ENCODE results near the gene SLU7. TPM values are rescaled to one million over a fixed set of nuclear protein-coding genes. Genes with fewer than 3 reads are reported as not detected.

The SLU7 gene
- total and polyA plus RNA-seq, 10 donors: 32.1 to 114 (median 55.7) TPM

- intact Hi-C loops (cut with DNase I; ENCODE audit: low total_unique reads): no loop called here
- 74 to 91% (median 76%) methylated on average over 4 of the region's 4 CpGs for WGBS, 5 donors
- no peak overlapping the region for H3K4me3 ChIP-seq
- TF ChIP-seq CTCF (IDR thresholded peaks at IDR 0.05 in 8 of 11, conservative IDR thresholded peaks at IDR 0.05 in 3 of 11): no peak
- no peak for TF ChIP-seq POLR2AphosphoS5 (IDR thresholded peaks at IDR 0.05)
- TF ChIP-seq POLR2A (IDR thresholded peaks at IDR 0.05): no peak
- no peaks in the 10 kb centered on the region for H3K9me3 ChIP-seq
- H3K36me3 ChIP-seq: peaks cover 0 to 28% (median 2%) of the 10 kb centered on the region in 6 donors
- H3K4me1 ChIP-seq: peaks cover 0 to 34% (median 9%) of the 10 kb centered on the region in 6 donors
- no peak overlapping the region for H3K27ac ChIP-seq
- DNase-seq: no peak
- H3K27me3 ChIP-seq (replicated peaks in 1 of 7): no peaks in the 10 kb centered on the region
Measured at GRCh38 chr5:160432196-160432595, 13.3 kb upstream of the SLU7 start.

- intact Hi-C loops (cut with DNase I; ENCODE audit: low total_unique reads): no loop called here
- TF ChIP-seq POLR2A (IDR thresholded peaks at IDR 0.05): no peak
- no peak for TF ChIP-seq CTCF (IDR thresholded peaks at IDR 0.05 in 8 of 11, conservative IDR thresholded peaks at IDR 0.05 in 3 of 11)
- no peak for TF ChIP-seq POLR2AphosphoS5 (IDR thresholded peaks at IDR 0.05)
- peaks cover 0 to 36% (median 15%) of the 10 kb centered on the region in 6 donors for H3K4me1 ChIP-seq
- no peaks in the 10 kb centered on the region for H3K27me3 ChIP-seq (replicated peaks in 1 of 7)
- no peaks in the 10 kb centered on the region for H3K9me3 ChIP-seq
- no peak overlapping the region for H3K4me3 ChIP-seq
- no peak overlapping the region for H3K27ac ChIP-seq
- no peak for DNase-seq
- peaks cover 0 to 30% (median 2%) of the 10 kb centered on the region in 6 donors for H3K36me3 ChIP-seq
- 95 to 100% (median 96%) methylated on average over 3 to 4 of the region's 4 CpGs for WGBS, 5 donors
Measured at GRCh38 chr5:160427607-160428006, 8.7 kb upstream of the SLU7 start.

- TF ChIP-seq CTCF (IDR thresholded peaks at IDR 0.05 in 8 of 11, conservative IDR thresholded peaks at IDR 0.05 in 3 of 11) (no peak), POLR2A (IDR thresholded peaks at IDR 0.05) (no peak), POLR2AphosphoS5 (IDR thresholded peaks at IDR 0.05) (no peak)
- intact Hi-C loops (cut with DNase I; ENCODE audit: low total_unique reads): no loop called here
- H3K4me3 ChIP-seq: peak overlapping the region in 1 of 8 donors; percentile 83
- peak overlapping the region in 5 of 8 donors; percentile 6 to 88 (median 82) for H3K27ac ChIP-seq
- WGBS, 5 donors: 42 to 65% (median 59%) methylated on average over 2 of the region's 2 CpGs
- peaks cover 11 to 70% (median 45%) of the 10 kb centered on the region in 6 donors for H3K4me1 ChIP-seq
- H3K27me3 ChIP-seq (replicated peaks in 1 of 7): no peaks in the 10 kb centered on the region
- H3K36me3 ChIP-seq: peaks cover 0 to 11% (median 0%) of the 10 kb centered on the region in 6 donors
- H3K9me3 ChIP-seq: no peaks in the 10 kb centered on the region
- no peak for DNase-seq
Measured at GRCh38 chr5:160423099-160423498, 4.2 kb upstream of the SLU7 start.

GRCh38 chr5:160421625-160422258 lies 2.9 kb upstream of the SLU7 start, which contains the start of gene PTTG1:
Gene PTTG1, plus strand, starts transcription at chr5:160421855. Its CDS starts 458 bp downstream, at chr5:160422313.
- H3K36me3 ChIP-seq: peaks cover 0 to 3% (median 0%) of the 10 kb centered on the region in 6 donors
- H3K9me3 ChIP-seq: no peaks in the 10 kb centered on the region
- peak; percentile 96 for DNase-seq
- H3K4me3 ChIP-seq: peak within 1 kb of the TSS; percentile 51 to 83 (median 61)
- H3K27me3 ChIP-seq (replicated peaks in 1 of 7): no peaks in the 10 kb centered on the region
- peak within 1 kb of the TSS; percentile 2 to 88 (median 80) for H3K27ac ChIP-seq
- 1% methylated on average over 15 to 39 of the region's 39 CpGs for WGBS, 5 donors
- intact Hi-C loops (cut with DNase I; ENCODE audit: low total_unique reads): no loop called here
- H3K4me1 ChIP-seq: peaks cover 25 to 83% (median 58%) of the 10 kb centered on the region in 6 donors
- peak; percentile 76 to 92 (median 87) for TF ChIP-seq POLR2AphosphoS5 (IDR thresholded peaks at IDR 0.05)
- peak in 1 of 3 donors; percentile 20 for TF ChIP-seq POLR2A (IDR thresholded peaks at IDR 0.05)
- TF ChIP-seq CTCF (IDR thresholded peaks at IDR 0.05 in 8 of 11, conservative IDR thresholded peaks at IDR 0.05 in 3 of 11): peak in 4 of 11 experiments; percentile 6 to 31 (median 18)
